H1 (cell line): Measurements from ENCODE around the gene NUP210. TPM values are rescaled to one million over a fixed set of nuclear protein-coding genes. Genes with fewer than 3 reads are reported as not detected.
A peak's percentile ranks its signal among the peaks of the same experiment; 100 is the strongest.

Source experiments
- CTCF ChIA-PET: fragments of 300-600 bp; sonication (Branson Sonifier 250); formaldehyde crosslinking; loops from one replicate; lab custom pipeline; 2021; ENCODE audit not compliant: partially characterized antibody; lab: Charles Lee
- POLR2A ChIA-PET: fragments of 300-600 bp; sonication (Branson Sonifier 250); formaldehyde crosslinking; loops from one replicate; lab custom pipeline; 2021; ENCODE audit warnings: inconsistent platforms; ENCODE audit not compliant: partially characterized antibody; lab: Charles Lee
- DNase-seq, 2 experiments: peaks; one replicate each; pipeline versions ENCODE4 v3.0.0 to v3.0.0-alpha.2; 2010 to 2022; ENCODE audit warnings: low spot score in 2 of 2, low read depth in 1 of 2, mixed read lengths in 1 of 2
- FAIRE-seq: peaks from 2 replicates; lab custom pipeline; 2011; peaks lifted over from hg19 to GRCh38; lab: Jason Lieb, UNC
- H2AFZ ChIP-seq: 2 replicates; pipeline ENCODE4 v1.8.1; 2012; ENCODE audit warnings: low read length, inconsistent platforms
- H2AK5ac ChIP-seq: 2 replicates; pipeline ENCODE4 v1.6.1; 2013; ENCODE audit warnings: low read depth, low read length
- H2BK120ac ChIP-seq: replicated peaks from 2 replicates; pipeline ENCODE3; 2013; ENCODE audit warnings: low read depth, low read length, inconsistent platforms
- H2BK12ac ChIP-seq: 2 replicates; pipeline ENCODE4 v1.6.1; 2013; ENCODE audit warnings: low read depth, low read length
- H2BK15ac ChIP-seq: 2 replicates; pipeline ENCODE4 v1.6.1; 2013; ENCODE audit warnings: low read length
- H2BK20ac ChIP-seq: 2 replicates; pipeline ENCODE4 v1.6.1; 2013; ENCODE audit warnings: low read length
- H2BK5ac ChIP-seq: 2 replicates; pipeline ENCODE4 v1.6.1; 2013; ENCODE audit warnings: low read depth, low read length
- H3K14ac ChIP-seq: 2 replicates; pipeline ENCODE4 v1.6.1; 2013; ENCODE audit warnings: inconsistent platforms; ENCODE audit not compliant: insufficient read length
- H3K18ac ChIP-seq: 2 replicates; pipeline ENCODE4 v1.6.1; 2013; ENCODE audit warnings: low read length; ENCODE audit errors: extremely low read depth
- H3K23ac ChIP-seq: 2 replicates; pipeline ENCODE4 v1.6.1; 2013; ENCODE audit warnings: inconsistent platforms; ENCODE audit not compliant: insufficient read length
- H3K23me2 ChIP-seq: 2 replicates; pipeline ENCODE4 v1.6.1; 2013; ENCODE audit warnings: low read depth, low read length
- H3K27ac ChIP-seq: 2 replicates; pipeline ENCODE4 v1.6.1; 2011; ENCODE audit warnings: low read depth, low read length, inconsistent platforms
- H3K27me3 ChIP-seq, 4 experiments: replicated peaks in 1 of 4; 1 replicate in 1 of 4; 2 replicates in 3 of 4; pipeline versions ENCODE4 v1.6.1 to v1.8.1; 2011 to 2013; ENCODE audit warnings: low read length in 3 of 4, mild to moderate bottlenecking in 3 of 4, inconsistent platforms in 2 of 4, mixed read lengths in 2 of 4, moderate library complexity in 1 of 4; ENCODE audit not compliant: control insufficient read depth in 3 of 4, insufficient read depth in 3 of 4; ENCODE audit errors: extremely low read depth in 1 of 4
- H3K36me3 ChIP-seq, 4 experiments: 2 replicates each; pipeline versions ENCODE4 v1.6.1 to v1.8.1; 2011 to 2013; ENCODE audit warnings: mild to moderate bottlenecking in 4 of 4, low read length in 3 of 4, moderate library complexity in 2 of 4, control low read depth in 1 of 4, inconsistent platforms in 1 of 4; ENCODE audit not compliant: insufficient read depth in 4 of 4, control insufficient read depth in 2 of 4
- H3K4ac ChIP-seq: replicated peaks from 2 replicates; pipeline ENCODE3; 2013; ENCODE audit warnings: low read length, low read depth, mixed read lengths, inconsistent platforms; ENCODE audit not compliant: insufficient read length
- H3K4me1 ChIP-seq, 4 experiments: replicated peaks in 1 of 4; 1 replicate in 1 of 4; 2 replicates in 3 of 4; pipeline versions ENCODE4 v1.6.1 to v1.8.1; 2011 to 2013; ENCODE audit warnings: low read length in 3 of 4, inconsistent platforms in 2 of 4, mixed read lengths in 1 of 4; ENCODE audit not compliant: insufficient read depth in 4 of 4, control insufficient read depth in 3 of 4
- H3K4me2 ChIP-seq, 2 experiments: 2 replicates each; pipeline versions ENCODE4 v1.6.1 to v1.8.1; 2011 to 2013; ENCODE audit warnings: low read depth in 2 of 2, low read length in 2 of 2, control low read depth in 1 of 2, inconsistent platforms in 1 of 2, mild to moderate bottlenecking in 1 of 2; ENCODE audit not compliant: insufficient read depth in 1 of 2
- H3K4me3 ChIP-seq, 4 experiments: fragments of 200-600, 300-600 bp in 1 of 4; sonication (generic), shearing (Covaris generic), sonication (Bioruptor Twin) in 1 of 4; 2 replicates each; pipeline versions ENCODE4 v1.5.1 to v1.8.1; 2011 to 2016; ENCODE audit warnings: low read length in 4 of 4, low read depth in 3 of 4, control low read depth in 2 of 4, inconsistent platforms in 2 of 4, mild to moderate bottlenecking in 2 of 4, mixed read lengths in 1 of 4, moderate library complexity in 1 of 4; ENCODE audit not compliant: insufficient read depth in 2 of 4; ENCODE audit errors: extremely low read depth in 1 of 4
- H3K56ac ChIP-seq: replicated peaks from 2 replicates; pipeline ENCODE3; 2013; ENCODE audit warnings: low read depth, mild to moderate bottlenecking, mixed read lengths, low read length, inconsistent platforms; ENCODE audit not compliant: insufficient read length
- H3K79me1 ChIP-seq: 2 replicates; pipeline ENCODE4 v1.6.1; 2013; ENCODE audit warnings: low read depth, low read length, control low read depth
- H3K79me2 ChIP-seq, 2 experiments: 2 replicates each; pipeline versions ENCODE4 v1.6.1 to v1.8.1; 2012 to 2013; ENCODE audit warnings: low read length in 2 of 2, mild to moderate bottlenecking in 2 of 2, inconsistent platforms in 1 of 2; ENCODE audit not compliant: insufficient read depth in 2 of 2, control insufficient read depth in 1 of 2
- H3K9ac ChIP-seq, 4 experiments: replicated peaks in 1 of 4; 1 replicate in 1 of 4; 2 replicates in 3 of 4; pipeline versions ENCODE4 v1.6.1 to v1.8.1; 2011 to 2013; ENCODE audit warnings: low read depth in 3 of 4, low read length in 3 of 4, control low read depth in 2 of 4, mild to moderate bottlenecking in 2 of 4, moderate library complexity in 2 of 4, inconsistent platforms in 1 of 4; ENCODE audit errors: extremely low read depth in 1 of 4
- H3K9me3 ChIP-seq, 2 experiments: 2 replicates each; pipeline versions ENCODE4 v1.6.1 to v1.8.1; 2012 to 2013; ENCODE audit warnings: mild to moderate bottlenecking in 2 of 2, moderate library complexity in 2 of 2, control low read depth in 1 of 2, inconsistent platforms in 1 of 2, low read depth in 1 of 2, low read length in 1 of 2, mixed read lengths in 1 of 2; ENCODE audit not compliant: insufficient read depth in 2 of 2
- H4K20me1 ChIP-seq, 2 experiments: replicated peaks in 1 of 2; 2 replicates each; pipeline versions ENCODE3 to v1.8.1; 2011 to 2013; ENCODE audit warnings: inconsistent platforms in 2 of 2, low read length in 2 of 2, mild to moderate bottlenecking in 1 of 2; ENCODE audit not compliant: insufficient read depth in 2 of 2, control insufficient read depth in 1 of 2
- H4K5ac ChIP-seq: 2 replicates; pipeline ENCODE4 v1.6.1; 2013; ENCODE audit warnings: low read length, low read depth, mixed read lengths, inconsistent platforms; ENCODE audit not compliant: insufficient read length
- H4K8ac ChIP-seq: 2 replicates; pipeline ENCODE4 v1.8.0; 2013; ENCODE audit warnings: mild to moderate bottlenecking, moderate library complexity, low read length, inconsistent platforms; ENCODE audit not compliant: insufficient read depth; ENCODE audit errors: extremely low read depth
- H4K91ac ChIP-seq: replicated peaks from 2 replicates; pipeline ENCODE3; 2013; ENCODE audit warnings: low read length, mixed read lengths, inconsistent platforms; ENCODE audit not compliant: insufficient read length
- BACH1 ChIP-seq: IDR thresholded peaks from 2 replicates; pipeline ENCODE4 v1.6.1; 2012; ENCODE audit warnings: low read length, improper control_type of control experiment
- GABPA ChIP-seq: IDR thresholded peaks from 2 replicates; pipeline ENCODE4 v1.6.1; 2011; ENCODE audit warnings: mild to moderate bottlenecking, low read length, moderate library complexity, borderline replicate concordance; ENCODE audit not compliant: insufficient read depth
- SRF ChIP-seq: IDR thresholded peaks from 2 replicates; pipeline ENCODE4 v1.6.1; 2011; ENCODE audit warnings: mild to moderate bottlenecking, low read depth, low read length, moderate library complexity
- TAF1 ChIP-seq: IDR thresholded peaks from 2 replicates; pipeline ENCODE4 v1.6.1; 2011; ENCODE audit warnings: mild to moderate bottlenecking, low read depth, low read length
- TAF7 ChIP-seq: optimal IDR thresholded peaks from 2 replicates; pipeline ENCODE3; 2011; ENCODE audit warnings: low read depth, mild to moderate bottlenecking, inconsistent platforms, low read length, moderate library complexity, borderline replicate concordance
- WGBS, 2 experiments: shearing (Covaris generic) in 1 of 2; methylation state at CpG; one replicate each; pipeline versions ENCODE4 v1.1.6 to v1.1.7; 2013 to 2015; ENCODE audit warnings: low lambda C conversion rate in 2 of 2, mixed read lengths in 2 of 2, inconsistent platforms in 1 of 2, low coverage in 1 of 2, missing lambda C conversion rate in 1 of 2; ENCODE audit not compliant: insufficient replicate concordance in 2 of 2, insufficient coverage in 1 of 2, insufficient read length in 1 of 2; ENCODE audit errors: extremely low coverage in 1 of 2, missing lambda C conversion rate in 1 of 2; 5-methylcytosine and 5-hydroxymethylcytosine counted together
- polyA plus RNA-seq, 7 experiments: library from polyadenylated mRNA; depleted of rRNA in 3 of 7; stranded (reverse) in 5 of 7; unstranded in 2 of 7; fragments of >200 nt in 5 of 7; fragments of 200-250 nt in 2 of 7; gene quantifications; 1 replicate in 5 of 7; 2 replicates in 1 of 7; 4 replicates in 1 of 7; pipeline versions ENCODE4 v1.2.1 to v1.2.3, GENCODE V29; 2011 to 2013; ENCODE audit warnings: missing spikeins in 2 of 7, mixed read lengths in 2 of 7
- total RNA-seq: library from RNA; stranded (reverse); fragmentation: NEBNext Ultra II Directional; extraction: Animal tissue kit (Norgen Biotek cat#: 25700); gene quantifications from 2 replicates; pipeline ENCODE4 v1.2.1, GENCODE V29; 2021

The NUP210 gene
- total and polyA plus RNA-seq, 2 of the 8 experiments (the other 6 are each of a cell fraction or from before 2014, with no cell fraction given), result 51.0 to 53.7 TPM

GRCh38 chr3:13280811-13281506 lies 139.2 kb downstream of the NUP210 start:
- Histone ChIP-seq H3K79me2 (no peaks in the 10 kb centered on the region), H4K20me1 (peaks cover 0 to 5% of the 10 kb centered on the region in 2 experiments), H3K23me2 (peaks cover 10% of the 10 kb centered on the region; the same call in 1 of the 2 replicates), H3K9me3 (peaks cover 4 to 9% of the 10 kb centered on the region in 2 experiments; a peak in 3 of 4 replicates), H3K23ac (no peak overlapping the region), H2BK20ac (no peak overlapping the region), H3K4ac (no peak overlapping the region), H2AFZ (no peak overlapping the region), H3K36me3 (no peaks in the 10 kb centered on the region), H3K18ac (no peak overlapping the region), H3K4me2 (peak overlapping the region; percentile 72 to 96; a peak in 3 of 4 replicates), H3K79me1 (no peaks in the 10 kb centered on the region), H3K9ac (no peak overlapping the region), H2AK5ac (no peak overlapping the region), H3K56ac (no peak overlapping the region), H2BK5ac (no peak overlapping the region), H2BK15ac (no peak overlapping the region; the same call in 1 of the 2 replicates), H4K91ac (peak overlapping the region; percentile 34)
- DNase-seq, result no peak
- CTCF ChIA-PET, result interaction anchor here (0.8 to 1.5 kb wide), 8 partner anchors 23 to 189 kb away, joined by 3 to 4 read pairs (median 4); no protein-coding TSS in a partner anchor
- no peak for TF ChIP-seq TAF7
- no peak for TF ChIP-seq BACH1
- TF ChIP-seq GABPA, result no peak
- TF ChIP-seq SRF, result no peak
- no peak for TF ChIP-seq TAF1
- TF ChIP-seq, all 59 proteins: peak for 0
- H2BK12ac ChIP-seq, result 0 out of 2 replicates have a peak overlapping the region, but pooled peaks have one; percentile 71
- peak overlapping the region; percentile 59 for H4K8ac ChIP-seq
- no peak for FAIRE-seq
- H3K27me3 ChIP-seq, result peaks cover 7 to 26% (median 19%) of the 10 kb centered on the region in 4 experiments
- peaks cover 0 to 11% (median 6%) of the 10 kb centered on the region in 4 experiments; a peak in 5 of 7 replicates for H3K4me1 ChIP-seq
- no peak overlapping the region for H4K5ac ChIP-seq
- no peak overlapping the region for H3K27ac ChIP-seq
- H3K14ac ChIP-seq, result no peak overlapping the region
- no peak overlapping the region for H2BK120ac ChIP-seq
- H3K4me3 ChIP-seq, result peak overlapping the region in 1 of 4 experiments; percentile 67; a peak in 2 of 8 replicates
- POLR2A ChIA-PET, result interaction anchor here (1.1 kb wide), 1 partner anchor 66 kb away, joined by 3 read pairs; no protein-coding TSS in a partner anchor
- 79% methylated on average over 17 of the region's 19 CpGs; no CpG with 5 or more reads in 1 of the 2 experiments for WGBS, 2 experiments
